C4-2B (cell line): ENCODE data around the gene FITM1.

Source experiments
- H3K27ac ChIP-seq: fragments of 450-650 bp; 2 replicates; pipeline ENCODE4 v1.5.1; 2017
- CTCF ChIP-seq: fragments of 450-650 bp; conservative IDR thresholded peaks from 2 replicates; pipeline ENCODE4 v1.5.1; 2017; ENCODE audit warnings: mild to moderate bottlenecking
- ZFX ChIP-seq: fragments of 450-650 bp; IDR thresholded peaks from 2 replicates; pipeline ENCODE4 v1.6.1; 2017

The FITM1 gene

DNA sequence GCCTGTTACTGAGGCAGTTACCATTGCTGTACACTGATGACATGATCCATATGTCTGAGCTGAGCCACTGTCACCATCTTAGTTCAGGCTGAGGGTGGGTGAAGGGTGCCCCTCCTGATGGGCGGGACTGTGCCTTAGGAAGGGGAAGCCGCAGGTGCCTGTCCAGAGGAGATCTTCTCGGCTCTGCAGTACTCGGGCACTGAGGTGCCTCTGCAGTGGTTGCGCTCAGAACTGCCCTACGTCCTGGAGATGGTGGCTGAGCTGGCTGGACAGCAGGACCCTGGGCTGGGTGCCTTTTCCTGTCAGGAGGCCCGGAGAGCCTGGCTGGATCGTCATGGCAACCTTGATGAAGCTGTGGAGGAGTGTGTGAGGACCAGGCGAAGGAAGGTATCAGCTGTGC is 20.5 kb downstream of the FITM1 start:
- no peak overlapping the region for H3K27ac ChIP-seq
- no peak for TF ChIP-seq ZFX
- no peak for TF ChIP-seq CTCF

GRCh38 chr14:24151404-24152080 is 21.1 kb downstream of the FITM1 start:
- no peak for TF ChIP-seq ZFX
- H3K27ac ChIP-seq: no peak overlapping the region

DNA sequence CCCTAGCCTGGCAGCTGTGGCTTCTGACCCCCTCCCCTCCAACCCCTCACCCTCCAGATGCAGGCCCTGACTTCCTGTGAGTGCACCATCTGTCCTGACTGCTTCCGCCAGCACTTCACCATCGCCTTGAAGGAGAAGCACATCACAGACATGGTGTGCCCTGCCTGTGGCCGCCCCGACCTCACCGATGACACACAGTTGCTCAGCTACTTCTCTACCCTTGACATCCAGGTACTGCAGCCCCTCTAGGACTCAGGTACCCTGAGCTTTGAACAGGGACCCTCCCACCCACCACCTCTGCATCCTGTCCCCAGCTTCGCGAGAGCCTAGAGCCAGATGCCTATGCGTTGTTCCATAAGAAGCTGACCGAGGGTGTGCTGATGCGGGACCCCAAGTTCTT is 24.6 kb downstream of the FITM1 start:
- TF ChIP-seq ZFX (no peak), CTCF (no peak)
- H3K27ac ChIP-seq: no peak overlapping the region

- no peak overlapping the region for H3K27ac ChIP-seq
- TF ChIP-seq ZFX (no peak), CTCF (no peak)
Observed at GRCh38 chr14:24156840-24157239, 26.4 kb downstream of the FITM1 start.

DNA sequence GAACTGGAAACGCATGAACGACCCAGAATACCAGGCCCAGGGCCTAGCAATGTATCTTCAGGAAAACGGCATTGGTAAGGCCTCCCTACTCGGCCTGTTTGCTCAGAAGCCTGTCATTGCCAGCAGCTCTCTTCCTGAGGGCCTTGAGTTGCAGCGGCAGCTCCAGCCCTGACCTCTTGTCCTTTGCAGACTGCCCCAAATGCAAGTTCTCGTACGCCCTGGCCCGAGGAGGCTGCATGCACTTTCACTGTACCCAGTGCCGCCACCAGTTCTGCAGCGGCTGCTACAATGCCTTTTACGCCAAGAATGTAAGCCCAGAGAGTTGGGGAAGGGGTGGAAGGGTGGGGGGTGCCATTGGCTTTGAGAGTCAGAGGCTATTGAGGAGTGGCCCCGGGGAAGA is 26.9 kb downstream of the FITM1 start:
- TF ChIP-seq ZFX: no peak
- no peak for TF ChIP-seq CTCF
- H3K27ac ChIP-seq: no peak overlapping the region

GRCh38 chr14:24159777-24160498 is 29.5 kb downstream of the FITM1 start:
- H3K27ac ChIP-seq: no peak overlapping the region
- TF ChIP-seq CTCF (no peak), ZFX (no peak)

GRCh38 chr14:24160499-24160849 is 30.0 kb downstream of the FITM1 start:
- TF ChIP-seq ZFX (no peak), CTCF (no peak)
- H3K27ac ChIP-seq: no peak overlapping the region
